ENCODE data around the gene ALK. TPM values are rescaled to one million over a fixed set of nuclear protein-coding genes. Genes with fewer than 3 reads are reported as not detected.

ALK gene
- total and polyA plus RNA-seq, 12 donors, result 0.09 to 1.8 (median 0.53) TPM; not detected in 1

DNA sequence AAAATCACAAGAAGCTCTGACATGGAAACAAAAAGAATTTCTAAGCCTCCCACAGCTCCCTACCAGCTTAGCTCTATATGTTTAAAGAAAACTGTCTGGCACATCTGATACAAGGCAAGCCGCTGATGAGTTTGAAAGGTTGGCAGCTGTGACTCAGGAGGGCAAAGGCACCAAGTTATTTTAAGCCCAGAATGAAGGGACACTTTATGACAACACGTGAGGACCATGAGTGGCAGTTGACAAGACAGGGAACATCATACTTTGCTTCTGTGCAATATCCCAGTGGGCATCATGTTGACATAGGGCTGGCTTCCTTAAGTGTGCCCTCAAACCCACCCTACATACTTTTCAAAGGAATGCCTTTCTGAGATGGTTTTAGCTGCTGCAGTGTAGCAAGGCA, 533.3 kb downstream of the ALK start:
- 73 to 85% (median 79%) methylated on average over 2 of the region's 2 CpGs for WGBS, 4 donors
- no peaks in the 10 kb centered on the region for H3K4me1 ChIP-seq (replicated peaks in 1 of 2)
- TF ChIP-seq POLR2A (IDR thresholded peaks at IDR 0.05), result no peak
- TF ChIP-seq, protein P1, sequence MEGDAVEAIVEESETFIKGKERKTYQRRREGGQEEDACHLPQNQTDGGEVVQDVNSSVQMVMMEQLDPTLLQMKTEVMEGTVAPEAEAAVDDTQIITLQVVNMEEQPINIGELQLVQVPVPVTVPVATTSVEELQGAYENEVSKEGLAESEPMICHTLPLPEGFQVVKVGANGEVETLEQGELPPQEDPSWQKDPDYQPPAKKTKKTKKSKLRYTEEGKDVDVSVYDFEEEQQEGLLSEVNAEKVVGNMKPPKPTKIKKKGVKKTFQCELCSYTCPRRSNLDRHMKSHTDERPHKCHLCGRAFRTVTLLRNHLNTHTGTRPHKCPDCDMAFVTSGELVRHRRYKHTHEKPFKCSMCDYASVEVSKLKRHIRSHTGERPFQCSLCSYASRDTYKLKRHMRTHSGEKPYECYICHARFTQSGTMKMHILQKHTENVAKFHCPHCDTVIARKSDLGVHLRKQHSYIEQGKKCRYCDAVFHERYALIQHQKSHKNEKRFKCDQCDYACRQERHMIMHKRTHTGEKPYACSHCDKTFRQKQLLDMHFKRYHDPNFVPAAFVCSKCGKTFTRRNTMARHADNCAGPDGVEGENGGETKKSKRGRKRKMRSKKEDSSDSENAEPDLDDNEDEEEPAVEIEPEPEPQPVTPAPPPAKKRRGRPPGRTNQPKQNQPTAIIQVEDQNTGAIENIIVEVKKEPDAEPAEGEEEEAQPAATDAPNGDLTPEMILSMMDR (IDR thresholded peaks at IDR 0.05), result no peak
- intact Hi-C loops (cut with DNase I), result no loop called here
- no peaks in the 10 kb centered on the region for H3K9me3 ChIP-seq (replicated peaks in 1 of 3)
- no peak overlapping the region for H3K27ac ChIP-seq
- no peak overlapping the region for H3K4me3 ChIP-seq
- H3K36me3 ChIP-seq (replicated peaks in 1 of 2), result no peaks in the 10 kb centered on the region
- H3K27me3 ChIP-seq, result no peaks in the 10 kb centered on the region
- no peak for DNase-seq

DNA sequence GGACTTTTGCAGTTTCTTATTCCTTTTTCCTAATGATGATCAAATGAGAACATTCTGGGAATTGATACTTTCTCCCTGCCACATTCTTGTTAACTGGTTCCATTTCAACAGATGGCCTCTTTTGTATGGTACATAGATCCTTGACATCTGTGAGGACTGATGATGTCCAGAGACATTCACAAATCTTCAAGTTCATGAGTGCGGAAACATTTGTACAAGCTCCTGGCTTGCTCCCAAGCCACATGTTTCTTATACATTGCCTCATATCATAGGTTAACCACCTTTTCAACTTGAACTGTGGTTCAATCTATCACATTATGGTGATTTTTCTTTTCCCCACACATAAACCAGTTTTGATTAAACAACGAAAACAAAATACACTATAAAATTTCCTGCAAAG, 538.9 kb downstream of the ALK start:
- no peak for DNase-seq
- Histone ChIP-seq H3K27me3 (peaks cover 4% of the 10 kb centered on the region), H3K36me3 (replicated peaks in 1 of 2) (no peaks in the 10 kb centered on the region), H3K4me3 (no peak overlapping the region), H3K4me1 (replicated peaks in 1 of 2) (no peaks in the 10 kb centered on the region), H3K9me3 (replicated peaks in 1 of 3) (no peaks in the 10 kb centered on the region), H3K27ac (no peak overlapping the region)
- intact Hi-C loops (cut with DNase I), result no loop called here
- TF ChIP-seq POLR2A (IDR thresholded peaks at IDR 0.05), result no peak
- TF ChIP-seq, protein P1 (IDR thresholded peaks at IDR 0.05), result no peak
- 68 to 86% (median 81%) methylated on average over 2 of the region's 2 CpGs for WGBS, 4 donors

DNA sequence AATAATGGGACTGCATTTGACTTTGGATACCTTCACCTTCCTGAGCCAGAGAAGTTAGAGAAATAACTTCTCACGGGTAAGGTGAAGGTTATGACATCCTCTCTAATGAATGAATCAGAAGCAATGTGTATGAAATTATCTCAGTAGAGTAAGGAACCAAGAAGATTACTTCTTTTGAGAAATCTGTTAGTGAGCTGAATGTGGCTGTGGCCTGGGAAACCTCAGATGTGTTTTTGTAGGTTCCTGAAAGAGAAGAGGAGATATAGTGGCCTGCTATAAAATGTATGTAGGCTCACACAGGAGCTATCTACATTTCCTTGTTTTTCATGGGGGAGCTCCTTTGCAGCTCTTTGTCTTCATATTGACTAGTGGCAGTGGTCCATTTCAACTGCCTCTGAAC, 543.6 kb downstream of the ALK start:
- DNase-seq, result no peak

DNA sequence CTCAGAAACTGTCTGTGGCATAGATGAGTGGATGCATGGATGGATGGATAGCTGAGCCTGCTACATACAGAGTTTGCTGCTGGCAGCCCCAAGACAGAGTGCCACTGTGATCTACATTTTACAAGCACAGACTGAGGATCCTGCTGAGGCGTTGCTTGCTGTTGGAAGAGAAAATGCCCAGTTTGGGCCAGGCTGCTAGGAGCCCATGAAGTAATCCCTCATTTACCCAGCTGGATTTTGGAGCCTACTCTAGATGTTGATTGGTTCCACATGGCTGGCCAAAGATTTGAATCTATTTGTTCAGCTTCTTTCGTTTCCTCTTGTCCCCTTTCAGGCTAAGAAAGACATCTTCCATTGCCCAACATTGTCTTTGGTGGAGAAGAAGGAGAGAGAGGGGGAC, 544.8 kb downstream of the ALK start:
- peaks cover 4% of the 10 kb centered on the region for H3K27me3 ChIP-seq
- H3K4me3 ChIP-seq, result no peak overlapping the region
- H3K4me1 ChIP-seq (replicated peaks in 1 of 2), result no peaks in the 10 kb centered on the region
- no peaks in the 10 kb centered on the region for H3K9me3 ChIP-seq (replicated peaks in 1 of 3)
- WGBS, 4 donors, result 63 to 82% (median 71%) methylated on average over 2 of the region's 2 CpGs
- intact Hi-C loops (cut with DNase I), result no loop called here
- no peak for DNase-seq
- H3K36me3 ChIP-seq (replicated peaks in 1 of 2), result no peaks in the 10 kb centered on the region
- H3K27ac ChIP-seq, result no peak overlapping the region
- TF ChIP-seq, protein P1 (IDR thresholded peaks at IDR 0.05), result no peak
- no peak for TF ChIP-seq POLR2A (IDR thresholded peaks at IDR 0.05)

More for the DNA sequence above, 543.6 kb downstream of the ALK start:
- H3K27ac ChIP-seq, result no peak overlapping the region
- H3K27me3 ChIP-seq, result peaks cover 4% of the 10 kb centered on the region
- no peaks in the 10 kb centered on the region for H3K36me3 ChIP-seq (replicated peaks in 1 of 2)
- no peaks in the 10 kb centered on the region for H3K9me3 ChIP-seq (replicated peaks in 1 of 3)
- WGBS, 4 donors, result 51 to 67% (median 62%) methylated on average over 1 of the region's 1 CpG
- TF ChIP-seq POLR2A (IDR thresholded peaks at IDR 0.05), result no peak
- TF ChIP-seq, protein P1 (IDR thresholded peaks at IDR 0.05), result no peak
- H3K4me3 ChIP-seq, result no peak overlapping the region
- intact Hi-C loops (cut with DNase I), result no loop called here
- H3K4me1 ChIP-seq (replicated peaks in 1 of 2), result no peaks in the 10 kb centered on the region
